Heart left ventricle (tissue), 16 donors: ENCODE data around the gene SLBP. TPM values are rescaled to one million over a fixed set of nuclear protein-coding genes. Genes with fewer than 3 reads are reported as not detected.
A peak's percentile ranks its signal among the peaks of the same experiment; 100 is the strongest.

Source experiments
- ATAC-seq, 4 donors: fragments of 200-7000 bp; cut with Tn5 transposase; one replicate each; pipeline ENCODE4 v1.9.1; 2020 to 2022; ENCODE audit warnings: moderate library complexity in 4 of 4, mild to moderate bottlenecking in 3 of 4, moderate number of reproducible peaks in 1 of 4
- DNase-seq, 5 donors: peaks; one replicate each; pipeline ENCODE4 v3.0.0-alpha.2; 2020
- H3K27ac ChIP-seq, 12 donors: fragments of 200-600 bp; sonication (generic) in 4 of 12; one replicate each; pipeline versions ENCODE4 v1.5.0 to v1.8.0; 2016 to 2022; ENCODE audit warnings: mild to moderate bottlenecking in 2 of 12
- H3K27me3 ChIP-seq, 9 donors: fragments of 200-600 bp; sonication (generic) in 2 of 9; one replicate each; pipeline versions ENCODE4 v1.5.1 to v1.8.0; 2016 to 2022; ENCODE audit warnings: mild to moderate bottlenecking in 3 of 9
- H3K36me3 ChIP-seq, 9 donors: fragments of 200-600 bp; sonication (generic) in 2 of 9; one replicate each; pipeline versions ENCODE4 v1.5.0 to v1.8.0; 2018 to 2022; ENCODE audit warnings: mild to moderate bottlenecking in 2 of 9
- H3K4me1 ChIP-seq, 12 donors: fragments of 200-600 bp; sonication (generic) in 4 of 12; one replicate each; pipeline versions ENCODE4 v1.5.0 to v1.8.0; 2016 to 2022; ENCODE audit warnings: mild to moderate bottlenecking in 3 of 12
- H3K4me3 ChIP-seq, 12 donors: fragments of 200-600 bp; sonication (generic) in 4 of 12; one replicate each; pipeline versions ENCODE4 v1.5.0 to v1.8.0; 2017 to 2022; ENCODE audit warnings: mild to moderate bottlenecking in 9 of 12, moderate library complexity in 4 of 12
- H3K9me3 ChIP-seq, 12 donors: fragments of 200-600 bp; sonication (generic) in 4 of 12; one replicate each; pipeline versions ENCODE4 v1.5.0 to v1.8.0; 2016 to 2022; ENCODE audit warnings: mild to moderate bottlenecking in 1 of 12
- POLR2A ChIP-seq, 2 donors: fragments of 450-650 bp; IDR thresholded peaks; one replicate each; pipeline ENCODE4 v1.6.1; 2017; ENCODE audit warnings: antibody characterized with exemption in 2 of 2, mild to moderate bottlenecking in 2 of 2, moderate library complexity in 2 of 2
- WGBS, 4 donors: extraction: QIAGEN DNeasy Blood & Tissue Kit in 2 of 4; methylation state at CpG; one replicate each; pipeline versions ENCODE4 v1.1.5 to v1.1.7; 2013 to 2018; 5-methylcytosine and 5-hydroxymethylcytosine counted together
- intact Hi-C, 10 donors: fragments of 100-400 bp; cut with DNase I; formaldehyde crosslinking; loops; one replicate each; pipeline versions ENCODE4 v1.11.1 to v1.14.2; 2022
- polyA plus RNA-seq, 2 donors: library from polyadenylated mRNA; stranded (reverse); fragments of 200-250 nt; gene quantifications; one replicate each; pipeline ENCODE4 v1.2.3, GENCODE V29; 2013
- total RNA-seq, 9 donors: library from RNA; depleted of rRNA in 2 of 9; stranded (reverse); fragments of >200 nt in 2 of 9; fragmentation: NEBNext Ultra II Directional in 3 of 9; extraction: Animal tissue kit (Norgen Biotek cat#: 25700) in 3 of 9; gene quantifications; one replicate each; pipeline versions ENCODE4 v1.1.0 to v1.2.4, GENCODE V29; 2016 to 2023
- TF ChIP-seq, protein P1 (sequence below), 12 donors: fragments of 200-600 bp; sonication (generic) in 4 of 12; IDR thresholded peaks; one replicate each; pipeline versions ENCODE4 v1.5.0 to v1.8.0; 2018 to 2022; ENCODE audit warnings: antibody characterized with exemption in 12 of 12, mild to moderate bottlenecking in 5 of 12
- donor health status: ischemic (EF 13 %, LVEDD 7.1; RV severe dilation, severe dysfunction).
- donor health status: healthy with polysubstance abuse.
- donor health status: DM: no; HTN: yes; CAD: no.
- donor health status: DM: no; HTN: no; CAD: no.
- donor health status: ischemic (EF 25% LVEDD 6.9; RV normal size, moderate dysfunction).
- donor health status: ischemic (EF 25% LVEDD 5.7; RV mildly dilated, moderate dysfunction).
- donor health status: healthy.
- donor health status: DM: yes; HTN: yes; CAD: no.
- donor health status: ischemic (EF 35%, LVEDD 5.7; RV mildly dilated, moderate dysfunction).
- donor health status: nonischemic (EF 11% LVEDD 7.7; RV severe dilation, severe dysfunction).
- donor health status: DM: yes; HTN: yes; CAD: no.
- donor health status: PGD.
- donor health status: ischemic (EF 29% LVEDD 5.4; RV normal size, mild dysfunction).
- donor health status: nonischemic (EF 23%, LVEDD 6.1; RV moderate dilation, normal function).

SLBP gene
- total and polyA plus RNA-seq, 11 donors = 7.2 to 27.7 (median 11.7) TPM

DNA sequence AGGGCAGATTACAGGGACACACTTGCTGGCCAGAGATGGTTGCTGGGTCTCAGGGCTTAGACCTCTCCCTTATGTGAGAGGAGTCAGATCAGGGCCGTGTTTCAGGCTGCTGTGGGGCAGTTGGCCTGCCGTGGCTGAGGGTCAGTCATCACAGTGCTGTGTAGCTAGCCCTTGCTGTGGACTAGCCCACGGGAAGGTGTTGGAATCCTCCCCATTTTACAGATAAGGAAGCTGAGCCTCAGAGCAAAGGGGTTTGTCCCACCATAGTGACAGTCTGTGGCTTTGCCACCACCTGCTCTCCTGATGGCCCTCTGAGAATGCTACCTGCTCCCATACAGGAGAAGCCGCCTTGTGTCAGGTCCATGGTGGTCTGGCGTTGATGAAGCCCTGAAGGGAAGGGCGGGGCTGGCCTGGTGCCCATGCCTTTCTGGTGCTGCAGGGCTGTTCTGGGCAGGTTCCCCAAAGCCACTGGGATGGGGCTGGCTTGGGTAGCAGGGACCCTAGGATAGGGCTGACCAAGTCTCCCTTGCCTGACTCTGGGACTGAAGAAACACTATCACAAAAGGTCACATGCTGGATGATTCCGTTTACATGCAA lies 25.6 kb downstream of the SLBP start:
- Histone ChIP-seq H3K4me3 (no peak overlapping the region), H3K36me3 (peaks cover 0 to 16% (median 7%) of the 10 kb centered on the region in 9 donors), H3K27me3 (no peaks in the 10 kb centered on the region), H3K4me1 (peaks cover 0 to 18% (median 6%) of the 10 kb centered on the region in 12 donors), H3K9me3 (no peaks in the 10 kb centered on the region), H3K27ac (no peak overlapping the region)
- ATAC-seq = no peak
- 41 to 52% (median 48%) methylated on average over 6 to 7 of the region's 7 CpGs for whole genome bisulfite sequencing, 4 donors
- DNase-seq = no peak
- TF ChIP-seq, protein P1, sequence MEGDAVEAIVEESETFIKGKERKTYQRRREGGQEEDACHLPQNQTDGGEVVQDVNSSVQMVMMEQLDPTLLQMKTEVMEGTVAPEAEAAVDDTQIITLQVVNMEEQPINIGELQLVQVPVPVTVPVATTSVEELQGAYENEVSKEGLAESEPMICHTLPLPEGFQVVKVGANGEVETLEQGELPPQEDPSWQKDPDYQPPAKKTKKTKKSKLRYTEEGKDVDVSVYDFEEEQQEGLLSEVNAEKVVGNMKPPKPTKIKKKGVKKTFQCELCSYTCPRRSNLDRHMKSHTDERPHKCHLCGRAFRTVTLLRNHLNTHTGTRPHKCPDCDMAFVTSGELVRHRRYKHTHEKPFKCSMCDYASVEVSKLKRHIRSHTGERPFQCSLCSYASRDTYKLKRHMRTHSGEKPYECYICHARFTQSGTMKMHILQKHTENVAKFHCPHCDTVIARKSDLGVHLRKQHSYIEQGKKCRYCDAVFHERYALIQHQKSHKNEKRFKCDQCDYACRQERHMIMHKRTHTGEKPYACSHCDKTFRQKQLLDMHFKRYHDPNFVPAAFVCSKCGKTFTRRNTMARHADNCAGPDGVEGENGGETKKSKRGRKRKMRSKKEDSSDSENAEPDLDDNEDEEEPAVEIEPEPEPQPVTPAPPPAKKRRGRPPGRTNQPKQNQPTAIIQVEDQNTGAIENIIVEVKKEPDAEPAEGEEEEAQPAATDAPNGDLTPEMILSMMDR (IDR thresholded peaks at IDR 0.05) = no peak
- no peak for TF ChIP-seq POLR2A (IDR thresholded peaks at IDR 0.05)
- intact Hi-C loops = no loop called here

DNA sequence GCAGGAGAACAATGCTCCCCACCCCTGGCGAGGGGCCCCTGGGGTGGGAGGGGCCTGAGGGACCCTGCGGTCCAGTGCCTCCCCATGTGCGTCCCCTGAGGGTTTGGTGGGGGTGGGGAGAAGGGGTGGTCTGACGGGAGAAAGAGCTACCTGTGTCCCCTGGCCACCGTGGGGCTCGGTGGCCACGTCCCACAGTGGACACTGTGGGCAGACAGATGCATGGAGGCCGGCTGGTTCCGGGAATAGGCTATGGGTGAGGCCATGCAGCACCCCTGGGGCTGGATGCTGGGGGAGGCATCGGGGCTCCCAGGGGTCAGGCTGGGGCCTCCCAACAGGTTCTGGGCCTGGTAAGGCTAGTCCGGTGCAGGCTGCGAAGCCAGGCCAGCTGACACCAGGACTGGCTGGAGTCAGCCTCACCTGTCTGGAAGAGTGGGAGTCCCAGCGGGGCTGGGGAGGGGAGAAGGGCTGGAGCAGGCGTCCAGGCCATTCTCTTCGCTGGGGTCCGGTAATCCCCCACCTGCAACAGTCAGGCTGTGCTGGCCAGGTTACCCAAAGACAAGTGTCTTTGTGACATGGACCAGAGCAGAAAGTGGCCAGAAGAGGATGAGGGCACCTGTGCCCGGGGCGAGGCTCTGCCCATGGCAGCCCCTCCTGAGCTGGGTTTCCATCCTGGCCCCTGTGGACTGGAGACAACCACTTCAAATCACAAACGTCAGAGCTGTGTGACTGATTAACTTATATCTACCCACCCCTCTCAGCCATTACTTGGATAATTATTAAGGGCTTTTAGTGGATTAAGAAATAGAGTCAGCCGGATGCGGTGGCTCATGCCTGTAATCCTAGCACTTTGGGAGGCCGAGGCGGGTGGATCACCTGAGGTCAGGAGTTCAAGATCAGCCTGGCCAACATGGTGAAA lies 26.6 kb downstream of the SLBP start:
- TF ChIP-seq POLR2A (IDR thresholded peaks at IDR 0.05) = no peak
- TF ChIP-seq, protein P1 (IDR thresholded peaks at IDR 0.05) = no peak
- Histone ChIP-seq H3K4me3 (peak overlapping the region in 2 of 12 donors; percentile 63 to 65), H3K27ac (peak overlapping the region in 2 of 12 donors; percentile 58 to 80), H3K9me3 (no peaks in the 10 kb centered on the region), H3K4me1 (peaks cover 0 to 18% (median 6%) of the 10 kb centered on the region in 12 donors), H3K27me3 (no peaks in the 10 kb centered on the region), H3K36me3 (peaks cover 0 to 6% (median 0%) of the 10 kb centered on the region in 9 donors)
- WGBS, 4 donors = 85 to 90% (median 86%) methylated on average over 19 to 23 of the region's 23 CpGs
- intact Hi-C loops = no loop called here
- no peak for DNase-seq
- ATAC-seq = peak in 1 of 4 donors; percentile 3

DNA sequence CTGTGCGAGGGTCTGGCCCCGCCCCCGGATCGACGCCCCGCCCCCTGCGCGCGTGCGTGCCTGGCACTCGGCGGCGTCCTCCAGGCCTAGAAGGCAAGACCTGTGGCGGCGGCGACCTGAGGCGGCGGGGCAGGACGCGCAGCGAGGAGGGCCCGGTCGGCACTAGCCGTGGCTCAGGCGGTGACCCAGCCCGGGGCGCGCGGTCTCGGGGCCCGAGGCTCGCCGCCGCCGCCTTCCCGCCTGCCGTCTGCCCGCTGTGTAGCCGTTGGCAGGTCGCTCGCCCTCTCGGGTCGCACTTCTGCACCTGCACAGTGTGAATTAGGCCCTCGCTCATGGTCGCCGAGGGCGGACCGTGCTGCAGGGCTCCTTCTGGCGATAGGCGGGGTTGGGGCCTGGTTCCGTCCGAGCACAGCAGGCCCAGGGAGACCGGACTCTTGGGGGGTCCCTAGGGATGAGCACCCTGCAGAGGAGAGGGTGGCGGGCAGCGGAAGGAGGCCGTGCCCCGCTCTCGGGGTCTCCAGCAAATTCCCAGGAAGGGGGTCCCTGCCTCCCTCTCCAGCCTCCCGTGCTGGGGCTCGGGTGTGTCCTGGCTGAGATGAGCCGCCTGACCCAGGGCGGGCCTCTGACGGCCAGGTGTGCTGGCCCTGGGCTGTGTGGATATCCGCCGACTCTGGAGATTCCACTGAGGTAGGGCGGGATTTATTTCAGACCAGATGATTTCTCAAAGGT lies 27.4 kb downstream of the SLBP start:
- TF ChIP-seq, protein P1 (IDR thresholded peaks at IDR 0.05) = no peak
- TF ChIP-seq POLR2A (IDR thresholded peaks at IDR 0.05) = no peak
- peak overlapping the region; percentile 5 to 87 (median 58) for H3K4me3 ChIP-seq
- WGBS, 4 donors = 6 to 47% (median 34%) methylated on average over 16 to 66 of the region's 66 CpGs
- ATAC-seq = peak in 2 of 4 donors; percentile 2 to 19
- peak overlapping the region in 8 of 12 donors; percentile 39 to 80 (median 59) for H3K27ac ChIP-seq
- intact Hi-C loops = loop anchor here in 1 of 10 donors (5.0 kb wide), 1 partner anchor 33 kb away; no protein-coding TSS in a partner anchor
- no peaks in the 10 kb centered on the region for H3K36me3 ChIP-seq
- no peaks in the 10 kb centered on the region for H3K27me3 ChIP-seq
- no peaks in the 10 kb centered on the region for H3K9me3 ChIP-seq
- DNase-seq = no peak
- H3K4me1 ChIP-seq = peaks cover 0 to 18% (median 6%) of the 10 kb centered on the region in 12 donors
